ENCODE results near the gene P2RX6.
"Not testable (repeated sequence)": the region's sequence is repeated elsewhere in the genome, so short reads cannot be mapped to it uniquely, and the experiment has no call there.

P2RX6 gene

GRCh38 chr22:20995329-20996030 lies 19.5 kb upstream of the P2RX6 start:
- DNase-seq = no peak

DNA sequence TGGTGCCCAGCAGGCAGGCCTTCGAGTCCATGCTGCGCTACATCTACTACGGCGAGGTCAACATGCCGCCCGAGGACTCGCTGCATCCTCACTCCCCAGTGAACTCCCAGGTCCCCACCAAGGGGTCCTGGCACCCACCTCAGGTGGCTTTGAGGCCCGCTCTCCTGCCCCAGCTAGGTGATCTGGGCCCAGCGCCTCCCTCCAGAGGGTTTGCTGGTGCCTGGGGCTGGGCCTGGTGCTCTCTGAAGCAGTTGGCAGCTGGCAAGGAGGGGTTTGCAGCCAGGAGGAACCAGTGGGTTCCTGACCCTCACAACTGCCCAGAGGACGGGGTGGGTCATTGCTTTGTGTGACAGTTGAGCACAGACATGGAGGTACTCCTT lies 18.9 kb upstream of the P2RX6 start:
- no peak for DNase-seq

- DNase-seq = no peak
Measured at GRCh38 chr22:20996598-20997535, 18.1 kb upstream of the P2RX6 start.

DNA sequence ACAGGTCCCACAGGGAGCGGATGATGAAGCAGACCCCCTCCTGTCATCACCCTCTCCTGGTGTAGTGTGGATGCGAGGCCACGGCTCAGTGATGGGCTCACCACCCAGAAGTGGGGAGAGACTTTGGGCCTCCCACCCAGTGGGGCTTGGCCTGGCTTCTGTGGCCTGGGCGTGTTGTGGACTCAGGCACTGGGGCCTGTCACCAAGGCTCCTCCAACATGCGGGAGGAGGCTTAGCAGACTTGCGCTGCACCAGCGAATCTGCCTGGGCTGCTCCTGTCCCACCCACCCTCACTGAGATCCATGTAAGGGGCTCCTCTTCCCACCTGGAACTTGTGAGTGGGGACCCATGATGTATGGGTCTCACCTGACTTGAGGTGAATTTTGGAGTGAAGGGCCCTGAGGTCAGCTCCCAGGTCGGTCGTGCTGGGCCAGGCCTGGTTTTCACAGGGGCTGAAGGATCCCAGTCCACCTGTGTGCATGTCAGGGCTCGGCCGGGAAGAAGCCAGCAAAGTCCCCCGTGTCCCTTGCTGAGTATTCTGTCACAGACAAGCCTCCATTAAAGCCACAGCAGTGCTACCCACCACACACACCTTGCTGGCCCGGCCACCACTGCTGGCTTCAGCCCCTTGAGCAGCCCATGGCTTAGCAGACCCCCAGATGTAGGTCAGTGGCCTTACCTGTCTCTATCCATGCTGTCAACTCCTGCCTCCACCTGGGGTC lies 17.3 kb upstream of the P2RX6 start:
- DNase-seq = no peak

DNA sequence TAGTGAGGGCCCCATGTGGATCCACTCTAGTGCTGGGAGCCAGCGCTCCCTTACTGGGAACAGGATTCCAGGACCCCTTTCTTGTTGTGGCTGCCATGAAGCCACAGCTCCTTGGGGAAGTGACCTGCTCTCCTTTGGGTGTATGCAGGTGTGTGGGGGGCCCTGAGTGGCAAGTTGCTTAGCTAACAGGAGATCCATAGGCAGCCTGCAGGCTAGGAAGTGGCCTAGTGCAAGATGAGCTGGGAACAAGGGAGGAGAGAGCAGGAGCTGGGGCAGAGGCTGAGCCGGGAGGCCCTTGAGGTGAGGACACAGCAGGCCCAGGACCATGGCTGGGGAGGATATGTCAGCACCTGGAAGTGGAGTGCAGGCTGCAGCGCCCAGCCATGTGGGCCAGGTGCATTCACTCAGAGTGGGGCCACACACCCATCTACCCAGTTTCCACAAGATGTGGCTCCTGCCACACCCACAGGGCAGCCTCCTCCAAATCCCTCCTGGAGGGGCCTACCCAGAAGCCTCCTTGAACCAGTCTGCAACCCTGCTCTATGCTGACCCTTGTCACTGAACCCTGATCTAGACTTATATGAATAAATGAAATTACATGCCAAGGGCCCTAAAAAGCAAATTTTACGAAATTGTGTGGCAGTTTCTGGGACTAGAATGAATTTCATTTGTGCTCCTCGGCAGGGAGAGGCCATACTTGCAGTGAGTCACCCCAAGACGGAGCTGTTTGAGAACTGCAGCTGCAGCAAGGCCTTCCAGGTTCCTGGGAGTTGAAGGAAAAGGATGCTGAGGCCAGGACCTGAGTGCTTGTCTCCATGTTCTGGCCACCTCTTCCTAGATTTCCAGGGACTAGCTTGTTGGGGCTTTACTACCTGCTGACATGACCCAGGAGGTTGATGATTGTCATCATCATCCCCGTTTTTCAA lies 16.3 kb upstream of the P2RX6 start:
- DNase-seq = no peak

DNA sequence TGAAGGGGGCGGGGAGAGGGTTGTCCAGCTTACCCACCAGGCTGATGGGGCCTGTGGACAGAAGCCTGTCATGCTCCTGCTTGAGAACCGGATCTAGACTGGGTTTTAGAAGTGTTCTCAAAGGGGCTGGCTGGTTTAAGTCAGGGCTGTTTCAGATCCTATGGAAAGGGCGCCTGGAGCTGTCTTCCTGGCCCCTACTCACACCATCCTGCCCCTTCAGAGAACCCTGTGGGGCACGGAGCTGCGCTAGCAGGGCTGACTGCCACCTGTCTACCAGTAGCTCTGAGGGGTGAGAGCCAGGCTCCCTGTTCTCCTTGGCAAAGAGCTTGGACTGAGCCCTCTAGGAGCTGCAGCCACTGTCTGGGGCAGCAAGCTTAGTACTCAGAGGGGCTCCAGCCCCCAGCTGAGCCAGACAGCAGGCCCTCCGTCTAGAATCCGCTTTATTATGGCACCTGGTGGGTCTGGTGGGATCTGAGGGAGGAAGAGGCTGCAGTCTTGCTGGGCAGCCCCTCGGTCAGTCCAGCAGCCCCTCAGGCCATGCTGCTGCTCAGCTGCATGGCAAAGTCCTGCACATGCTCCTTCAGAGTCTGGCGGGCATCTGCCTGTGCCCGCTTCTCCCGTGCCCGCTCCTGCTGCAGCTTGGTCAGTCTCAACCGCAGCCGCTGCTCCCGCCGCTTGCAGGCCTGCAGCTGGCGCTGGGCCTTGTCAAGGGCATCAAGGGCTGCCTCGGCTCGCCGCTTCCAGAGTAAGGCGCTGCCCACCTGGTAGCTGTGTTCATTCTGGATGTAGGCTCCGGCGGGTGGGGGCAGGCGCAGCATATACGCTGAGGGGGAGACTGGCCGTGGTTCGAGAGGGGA lies 15.4 kb upstream of the P2RX6 start:
- DNase-seq = no peak

DNA sequence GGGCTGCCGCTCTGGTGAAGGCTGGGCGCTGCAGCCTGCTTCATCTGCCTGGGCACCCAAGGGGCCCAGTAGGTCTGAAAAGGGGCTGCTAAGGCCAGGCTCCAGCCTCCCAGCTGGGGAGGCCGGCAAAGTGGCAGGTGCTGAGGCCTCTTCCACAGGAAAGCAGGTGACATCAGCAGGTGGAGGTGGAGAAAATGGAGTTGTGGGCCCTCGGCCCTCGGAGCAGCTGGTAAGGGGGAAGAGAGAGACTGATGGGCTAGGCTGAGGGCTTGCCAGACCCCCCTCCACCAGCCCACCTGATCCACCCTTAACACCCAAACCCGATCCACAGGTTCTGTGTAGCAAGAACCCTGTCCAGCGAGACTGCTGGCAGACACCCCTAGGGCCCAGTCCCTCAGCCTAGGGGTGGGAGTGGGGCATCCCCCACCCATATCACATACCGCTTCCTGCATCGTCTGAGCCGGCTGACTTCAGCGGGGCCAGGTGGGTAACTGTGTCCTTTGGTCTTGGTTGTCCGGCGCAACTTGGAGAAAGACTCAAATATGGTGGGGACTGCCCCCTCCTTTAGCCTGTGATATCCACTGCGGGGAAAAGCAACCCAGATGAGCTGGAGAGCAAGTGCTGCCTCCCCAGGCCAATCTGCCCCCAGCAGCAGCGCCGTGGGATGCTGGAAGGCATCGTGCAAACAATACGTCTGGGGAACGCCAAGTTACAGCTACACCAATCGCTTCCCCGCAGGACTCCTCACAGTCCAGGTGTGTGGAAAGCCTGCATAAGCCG lies 14.6 kb upstream of the P2RX6 start:
- DNase-seq = no peak

GRCh38 chr22:21000987-21001600 lies 13.9 kb upstream of the P2RX6 start:
- DNase-seq = no peak

DNA sequence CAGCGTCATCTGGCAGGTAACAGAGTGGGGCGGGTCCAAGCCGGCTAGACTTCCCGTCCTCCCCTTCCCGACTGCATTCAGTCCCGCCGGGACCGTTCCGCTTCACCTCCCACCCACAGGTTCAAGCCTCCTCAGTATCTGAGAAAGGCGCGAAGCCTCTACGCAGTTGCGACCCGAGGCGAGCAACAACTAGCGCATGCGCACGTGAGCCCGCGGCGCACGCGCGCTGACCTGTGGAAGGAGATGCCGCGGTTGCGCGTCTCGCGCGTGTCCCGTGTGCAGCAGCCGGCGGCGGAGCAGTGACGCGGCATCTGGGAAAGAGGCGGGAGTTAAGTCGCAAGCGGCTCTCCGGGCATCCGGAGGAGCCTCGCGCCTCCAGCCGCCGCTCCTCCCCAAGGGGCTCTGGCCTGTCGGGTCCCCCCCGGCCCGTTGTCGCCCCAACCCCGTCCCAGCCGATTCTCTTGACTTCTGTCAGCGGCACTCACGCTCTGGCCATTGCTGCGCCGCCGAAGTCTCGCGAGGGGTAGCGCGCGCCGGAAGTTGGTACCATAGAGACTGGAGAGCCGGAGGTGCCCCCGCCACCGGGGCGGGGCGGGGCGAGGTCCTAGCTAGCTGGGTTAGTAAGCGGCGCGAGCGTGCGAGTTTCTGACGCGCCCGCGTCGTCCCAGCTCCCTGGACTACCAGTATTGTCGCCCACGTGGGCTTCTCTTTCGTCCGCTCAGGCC lies 13.2 kb upstream of the P2RX6 start, which contains the start of gene THAP7:
Gene THAP7, minus strand, starts transcription at position 518 of the 725 bp plus-strand sequence. Its CDS starts 207 bp downstream, at position 311.
- peak; percentile 69 for DNase-seq

- DNase-seq = no peak
Measured at GRCh38 chr22:21003782-21004181, 11.2 kb upstream of the P2RX6 start.

- DNase-seq = not testable (repeated sequence)
Measured at GRCh38 chr22:21009208-21009607, 5.8 kb upstream of the P2RX6 start.

- no peak for DNase-seq
Measured at GRCh38 chr22:21009638-21010425, 5.1 kb upstream of the P2RX6 start.

DNA sequence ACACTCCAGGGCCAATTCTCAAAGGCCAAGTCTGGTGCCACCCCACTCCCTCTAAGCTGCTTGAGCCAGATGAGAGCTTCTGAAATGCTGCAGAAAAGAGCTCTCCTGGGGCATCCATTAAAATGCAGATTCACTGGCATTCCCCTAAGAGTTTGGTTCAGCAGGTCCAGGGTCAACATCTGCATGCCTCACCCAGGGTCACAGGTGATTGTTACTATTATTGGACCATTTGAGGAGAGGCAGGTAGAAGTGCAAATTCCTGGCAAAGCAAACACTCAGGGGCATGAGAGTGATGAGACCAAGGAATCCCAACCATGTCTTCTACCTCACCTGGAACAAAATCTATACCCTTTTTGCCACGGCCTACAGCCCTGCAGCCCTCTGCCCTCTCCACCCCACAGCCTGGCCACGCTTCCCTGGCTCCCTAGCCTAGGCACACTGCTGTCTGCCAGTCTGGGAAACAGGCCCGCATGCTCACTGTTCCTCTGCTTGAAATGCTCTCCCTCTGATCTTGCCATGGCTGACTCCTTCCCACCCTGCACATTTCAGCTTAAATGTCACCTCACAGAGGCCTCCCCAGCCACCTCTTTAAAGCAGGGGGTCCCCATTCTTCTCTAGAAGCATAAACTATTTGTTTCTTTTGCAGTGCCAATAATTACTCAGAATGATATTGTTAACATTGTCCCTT lies 4.4 kb upstream of the P2RX6 start:
- DNase-seq = no peak

- peak; percentile 46 for DNase-seq
Measured at GRCh38 chr22:21012446-21013407, 2.2 kb upstream of the P2RX6 start.

GRCh38 chr22:21013657-21014201 lies 1.2 kb upstream of the P2RX6 start:
- DNase-seq = no peak

DNA sequence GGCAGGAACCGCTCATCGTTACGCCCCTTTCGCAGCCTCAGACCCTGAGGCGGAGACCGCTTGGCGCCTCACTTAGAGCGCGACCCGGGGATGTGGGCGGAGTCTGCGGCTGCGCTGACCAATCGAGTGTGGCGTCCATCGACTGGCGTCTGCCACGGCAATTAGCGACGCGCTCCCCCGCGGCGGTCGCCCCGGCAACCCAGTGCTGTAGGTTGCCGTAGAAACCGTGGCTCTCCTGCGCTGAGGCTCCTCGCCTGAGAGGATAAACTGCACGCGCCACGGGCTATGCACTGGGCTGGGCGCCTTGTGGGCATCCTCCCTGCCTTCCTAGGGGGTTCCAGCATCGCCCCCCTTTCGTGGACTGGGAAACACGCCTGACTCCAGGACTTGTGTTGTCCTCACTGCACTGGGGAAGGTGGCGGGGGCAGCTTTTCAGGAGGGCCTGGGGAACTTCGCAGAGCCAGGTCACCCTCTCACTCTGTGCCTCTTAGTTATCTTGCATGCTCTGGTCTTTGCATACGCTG lies 701 bp upstream of the P2RX6 start:
- DNase-seq = peak; percentile 86

Data from DMS 273 treated with DMSO at 0.1 percent for 48 hours (cell line).